ENCODE results near the gene PPP1R12B.
A peak's percentile ranks its signal among the peaks of the same experiment; 100 is the strongest.
"Not testable (repeated sequence)": the region's sequence is repeated elsewhere in the genome, so short reads cannot be mapped to it uniquely, and the experiment has no call there.

PPP1R12B gene

GRCh38 chr1:202620036-202620435, 271.5 kb downstream of the PPP1R12B start:
- DNase-seq, result not testable (repeated sequence)

DNA sequence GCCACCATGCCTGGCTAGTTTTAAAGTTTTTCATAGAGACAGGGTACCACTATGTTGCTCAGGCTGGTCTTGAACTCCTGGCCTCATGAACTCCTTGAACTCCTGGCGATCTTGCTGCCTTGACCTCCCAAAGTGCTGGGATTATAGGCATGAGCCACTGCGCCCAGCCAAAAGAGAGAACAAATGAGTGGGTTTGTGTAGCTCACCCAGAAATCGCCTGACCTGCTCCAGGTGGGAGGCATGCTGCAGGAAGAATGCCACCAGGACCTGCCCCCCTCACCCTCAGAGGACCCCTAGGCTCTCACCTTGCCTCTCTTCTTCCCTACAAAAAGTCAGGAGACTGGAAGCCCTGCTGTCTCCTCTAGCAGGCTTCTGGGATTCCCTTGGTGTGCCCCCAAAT, 272.9 kb downstream of the PPP1R12B start:
- no peak for DNase-seq

DNA sequence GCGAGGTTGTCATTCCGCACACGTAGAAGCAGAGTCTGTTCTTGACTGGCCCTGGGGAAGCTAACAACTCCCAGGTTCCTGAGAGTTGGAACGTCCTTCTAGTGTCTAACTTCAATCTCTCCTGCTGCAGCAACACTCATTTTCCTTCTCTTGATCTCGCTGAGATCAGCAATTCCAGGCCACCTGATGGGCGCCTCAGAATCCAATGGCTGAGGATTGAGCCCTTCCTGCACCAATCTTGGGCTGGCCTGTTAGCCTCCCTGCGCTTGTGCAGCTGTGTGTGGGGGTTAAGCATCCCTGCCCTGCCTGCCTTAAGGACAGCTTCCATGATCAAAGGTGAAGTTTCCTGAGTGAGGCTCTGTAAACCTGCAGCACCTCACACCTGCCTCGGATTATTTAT, 273.9 kb downstream of the PPP1R12B start:
- DNase-seq, result no peak

DNA sequence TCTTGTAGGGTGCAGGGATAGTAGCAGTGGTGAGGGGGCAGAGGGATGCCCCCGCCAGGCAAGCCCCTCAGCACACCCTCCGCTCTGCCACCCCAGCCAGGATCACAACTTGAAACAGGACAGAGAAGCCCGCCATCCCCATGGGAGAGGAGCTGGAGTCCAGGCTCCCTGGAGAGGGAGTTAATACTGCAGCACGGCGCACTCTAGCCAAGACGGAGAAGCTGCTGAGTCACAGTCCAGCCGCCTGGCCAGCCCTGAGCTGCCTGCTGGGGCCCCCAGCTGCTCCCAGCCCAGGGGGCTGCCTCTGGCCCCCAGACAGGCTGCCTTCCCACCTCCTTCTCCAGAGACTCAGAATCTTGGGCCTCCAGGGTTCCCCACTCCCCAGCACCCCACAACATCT, 274.6 kb downstream of the PPP1R12B start:
- DNase-seq, result no peak

GRCh38 chr1:202623476-202623875, 275.0 kb downstream of the PPP1R12B start:
- not testable (repeated sequence) for DNase-seq

- no peak for DNase-seq
Observed at GRCh38 chr1:202624088-202624780, 275.7 kb downstream of the PPP1R12B start.

GRCh38 chr1:202624781-202625108, 276.2 kb downstream of the PPP1R12B start:
- no peak for DNase-seq

- peak; percentile 37 for DNase-seq
Observed at GRCh38 chr1:202625416-202626360, 277.2 kb downstream of the PPP1R12B start.

- not testable (repeated sequence) for DNase-seq
Observed at GRCh38 chr1:202627036-202627435, 278.5 kb downstream of the PPP1R12B start.

- no peak for DNase-seq
Observed at GRCh38 chr1:202627841-202628565, 279.5 kb downstream of the PPP1R12B start.

- DNase-seq, result no peak
Observed at GRCh38 chr1:202628646-202629215, 280.2 kb downstream of the PPP1R12B start.

DNA sequence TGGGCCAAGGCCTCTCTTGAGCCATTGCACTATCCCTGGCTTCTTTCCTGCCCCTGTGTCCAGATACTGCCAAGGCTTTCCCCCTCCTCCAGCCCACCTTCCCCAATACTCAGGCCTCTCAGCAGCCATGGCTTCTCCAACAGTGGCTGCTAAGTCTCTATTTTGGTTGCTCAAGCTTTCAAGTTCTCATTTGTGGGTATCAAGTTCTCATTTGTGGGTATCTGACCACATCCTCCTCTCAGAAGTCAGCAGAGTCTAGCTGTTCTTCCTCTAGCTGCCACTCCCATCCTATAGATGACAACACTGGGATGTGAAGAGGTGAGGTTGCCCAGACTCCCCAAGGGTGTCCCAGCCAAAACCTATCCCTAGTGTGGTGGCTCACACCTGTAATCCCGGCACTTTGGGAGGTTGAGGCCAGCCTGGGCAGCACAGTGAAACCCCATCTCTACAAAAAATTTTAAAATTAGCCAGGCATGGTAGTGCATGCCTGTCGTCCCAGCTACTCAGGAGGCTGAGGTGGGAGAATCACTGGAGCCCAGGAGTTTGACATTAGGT, 280.8 kb downstream of the PPP1R12B start:
- DNase-seq, result not testable (repeated sequence)

- DNase-seq, result not testable (repeated sequence)
Observed at GRCh38 chr1:202630096-202630495, 281.6 kb downstream of the PPP1R12B start.

GRCh38 chr1:202630541-202630940, 282.0 kb downstream of the PPP1R12B start:
- DNase-seq, result no peak

- no peak for DNase-seq
Observed at GRCh38 chr1:202631076-202631923, 282.8 kb downstream of the PPP1R12B start.

DNA sequence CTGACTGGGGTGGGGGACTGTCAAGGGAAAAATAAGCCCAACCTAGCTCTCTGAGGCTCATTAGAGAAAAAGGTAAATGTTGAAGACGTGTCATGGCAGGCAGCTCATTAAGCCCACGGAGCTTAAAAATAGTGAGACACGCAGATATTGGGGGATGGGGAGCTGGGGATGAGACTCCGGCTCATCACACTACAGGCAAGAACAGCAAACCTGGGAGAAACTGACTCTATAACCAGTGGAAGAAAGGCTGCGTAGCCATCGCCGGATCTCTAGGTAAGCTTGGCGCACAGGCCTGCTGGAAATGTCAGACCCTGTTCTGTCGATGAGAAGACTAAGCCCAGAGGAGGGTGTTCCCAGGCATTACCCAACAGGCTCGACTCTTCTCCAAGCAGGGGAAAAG, 283.7 kb downstream of the PPP1R12B start:
- no peak for DNase-seq

GRCh38 chr1:202636171-202636570, 287.7 kb downstream of the PPP1R12B start:
- DNase-seq, result not testable (repeated sequence)

DNA sequence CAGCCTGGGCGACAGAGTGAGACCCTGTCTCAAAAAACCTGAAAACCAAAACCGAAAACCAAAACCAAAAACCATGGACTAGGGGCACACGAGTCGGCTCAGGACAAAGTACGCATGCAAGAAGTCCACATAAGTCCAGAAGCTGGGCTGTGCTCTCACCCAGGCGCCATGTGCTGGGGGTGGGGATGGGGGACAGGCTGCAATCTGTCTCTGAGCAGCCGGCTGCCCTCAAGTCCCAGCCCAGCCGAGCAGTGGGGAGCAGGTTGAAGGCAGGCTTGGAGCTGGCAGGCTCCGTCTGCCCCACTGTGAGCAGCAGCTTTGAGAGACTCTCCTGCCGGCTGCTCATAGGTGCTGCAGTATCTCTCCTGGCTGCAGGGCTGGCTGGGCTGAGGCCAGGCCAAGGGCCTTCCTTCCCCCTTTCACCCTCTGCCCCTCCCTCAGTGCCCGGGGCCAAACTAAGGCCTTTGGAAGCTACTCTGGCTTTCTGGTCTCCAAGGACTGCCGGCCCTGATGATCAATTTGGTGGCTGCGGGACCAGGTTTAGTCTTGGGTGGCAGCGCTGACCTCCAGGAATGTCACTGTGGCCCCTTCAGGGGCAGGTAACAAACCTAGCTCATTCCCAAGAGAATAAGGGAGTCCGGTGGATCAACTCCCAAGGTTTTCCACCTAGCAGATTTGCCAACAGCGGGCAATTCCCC, 289.0 kb downstream of the PPP1R12B start:
- not testable (repeated sequence) for DNase-seq

DNA sequence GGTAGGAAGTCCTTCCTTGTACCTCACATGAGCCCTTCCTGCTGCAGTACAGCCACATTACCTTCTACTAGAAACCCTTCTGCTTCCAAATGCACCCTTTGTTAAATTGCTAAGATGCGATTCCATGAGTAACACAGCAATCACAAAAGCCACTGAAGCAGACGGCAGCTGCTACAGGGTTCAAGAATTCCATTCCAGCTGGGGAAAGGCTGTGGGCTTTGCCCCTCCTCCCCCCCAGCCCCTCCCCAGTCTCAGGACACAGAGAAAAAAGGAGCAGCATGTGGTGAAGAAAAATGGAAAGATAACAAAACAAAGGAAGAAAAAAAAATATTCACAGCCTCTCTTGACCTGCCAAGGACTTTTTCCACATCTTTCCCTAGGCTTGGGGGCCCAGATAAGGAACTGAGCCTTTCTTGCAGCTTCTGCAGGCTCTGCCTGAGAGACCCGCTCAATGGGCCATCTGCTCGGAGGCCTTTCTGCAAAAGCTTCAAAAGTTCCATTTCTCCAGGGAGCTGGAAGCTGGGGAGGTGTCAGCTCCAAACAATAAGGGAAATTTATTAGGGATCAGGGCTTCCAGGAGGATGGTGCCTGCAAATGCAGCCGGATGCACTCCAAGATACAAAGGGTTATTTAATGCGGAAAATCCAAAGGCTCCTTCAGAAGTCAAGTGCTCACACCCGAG, 289.7 kb downstream of the PPP1R12B start:
- DNase-seq, result no peak

GRCh38 chr1:202638701-202639305, 290.3 kb downstream of the PPP1R12B start:
- DNase-seq, result not testable (repeated sequence)
